ENCODE results near the gene COBLL1. TPM values are rescaled to one million over a fixed set of nuclear protein-coding genes. Genes with fewer than 3 reads are reported as not detected.

The COBLL1 gene
- total and polyA plus RNA-seq, 2 of the 4 experiments (the other 2 are of a cell fraction), result 0.79 to 1.1 TPM

DNA sequence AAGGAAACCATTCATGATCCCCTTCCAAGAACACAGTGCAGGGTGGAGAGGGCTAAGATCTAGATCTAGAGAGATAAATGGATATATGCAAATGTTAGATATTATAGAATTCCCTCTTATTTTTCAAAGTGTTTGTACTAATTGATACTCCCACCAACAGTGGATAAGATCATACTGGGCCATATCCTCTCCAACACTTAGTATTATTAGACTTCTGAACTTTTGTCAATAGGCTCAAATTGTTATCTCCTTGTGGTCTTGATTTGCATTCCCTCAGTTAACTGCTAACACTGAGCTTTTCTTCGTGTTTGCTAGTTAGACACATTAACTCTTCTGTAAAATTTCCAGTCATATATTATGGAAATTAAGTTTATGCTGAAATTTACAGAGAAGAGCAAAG lies 163.9 kb downstream of the COBLL1 start:
- no peak overlapping the region for H4K91ac ChIP-seq (ENCODE audit: insufficient read depth, low read depth, low read length)
- no peak overlapping the region for H3K9ac ChIP-seq (ENCODE audit: low read depth, low read length)
- H3K27ac ChIP-seq (ENCODE audit: insufficient read depth, low read length), result no peak overlapping the region
- ChIA-PET CTCF (no interaction called here), POLR2A (ENCODE audit: unreplicated experiment) (no interaction called here)
- H2BK20ac ChIP-seq (ENCODE audit: low read depth, low read length), result no peak overlapping the region
- H2AK9ac ChIP-seq (replicated peaks; ENCODE audit: low read depth, low read length, poor library complexity), result no peak overlapping the region
- in situ Hi-C loops (cut with MboI; ENCODE audit: low sequenced_read_pairs) (no loop called here), intact Hi-C loops (cut with micrococcal nuclease) (no loop called here), dilution Hi-C loops (cut with HindIII; ENCODE audit: low sequenced_read_pairs, unreplicated experiment) (no loop called here)
- no peak overlapping the region for H3K14ac ChIP-seq (replicated peaks; ENCODE audit: low read depth, low read length)
- no peaks in the 10 kb centered on the region for H3K79me1 ChIP-seq (ENCODE audit: low read depth in 1 of 2, low read length in 2 of 2)
- no peak overlapping the region for H2AK5ac ChIP-seq (ENCODE audit: low read depth, low read length)
- H2AFZ ChIP-seq (replicated peaks; ENCODE audit: low read length, poor library complexity), result no peak overlapping the region
- ATAC-seq (ENCODE audit: low read depth), result no peak
- H3K9me3 ChIP-seq (ENCODE audit: control insufficient read depth, insufficient read depth, low read length), result no peaks in the 10 kb centered on the region
- H3K4me2 ChIP-seq (ENCODE audit: low read depth, low read length), result no peak overlapping the region
- no peak overlapping the region for H3K4ac ChIP-seq (ENCODE audit: low read depth, low read length)
- H2BK15ac ChIP-seq (ENCODE audit: low read depth, low read length), result no peak overlapping the region
- no peaks in the 10 kb centered on the region for H3K4me1 ChIP-seq (ENCODE audit: control insufficient read depth, insufficient read depth, low read length)
- WGBS, 2 experiments (ENCODE audit: extremely low coverage in 2 of 2, insufficient read length in 1 of 2), result no CpG with 5 or more reads among the region's 1 CpG
- H3K27me3 ChIP-seq (ENCODE audit: control insufficient read depth, insufficient read depth, low read length), result no peaks in the 10 kb centered on the region
- BruUV-seq (replicated peaks), result no TSS peak
- H3K9me1 ChIP-seq (ENCODE audit: insufficient read depth, low read length), result no peaks in the 10 kb centered on the region
- TF ChIP-seq POLR2A (IDR thresholded peaks at IDR 0.05; ENCODE audit: low read depth, low read length), result no peak
- no peak for TF ChIP-seq RAD21 (IDR thresholded peaks at IDR 0.05; ENCODE audit: low read length)
- TF ChIP-seq, protein P1, sequence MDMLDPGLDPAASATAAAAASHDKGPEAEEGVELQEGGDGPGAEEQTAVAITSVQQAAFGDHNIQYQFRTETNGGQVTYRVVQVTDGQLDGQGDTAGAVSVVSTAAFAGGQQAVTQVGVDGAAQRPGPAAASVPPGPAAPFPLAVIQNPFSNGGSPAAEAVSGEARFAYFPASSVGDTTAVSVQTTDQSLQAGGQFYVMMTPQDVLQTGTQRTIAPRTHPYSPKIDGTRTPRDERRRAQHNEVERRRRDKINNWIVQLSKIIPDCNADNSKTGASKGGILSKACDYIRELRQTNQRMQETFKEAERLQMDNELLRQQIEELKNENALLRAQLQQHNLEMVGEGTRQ (IDR thresholded peaks at IDR 0.05; ENCODE audit: low read depth, low read length), result no peak
- TF ChIP-seq MAZ (IDR thresholded peaks at IDR 0.05; ENCODE audit: borderline replicate concordance, low read depth, low read length), result no peak
- no peak for TF ChIP-seq FOS (IDR thresholded peaks at IDR 0.05; ENCODE audit: low read depth, low read length)
- no peak for TF ChIP-seq CHD1 (IDR thresholded peaks at IDR 0.05; ENCODE audit: low read depth, low read length)
- TF ChIP-seq BHLHE40 (IDR thresholded peaks at IDR 0.05; ENCODE audit: low read depth, low read length), result no peak
- H4K5ac ChIP-seq (ENCODE audit: low read depth, low read length), result no peak overlapping the region
- no peak overlapping the region for H3K18ac ChIP-seq (ENCODE audit: low read depth, low read length)
- no peak for DNase-seq
- H2BK120ac ChIP-seq (ENCODE audit: low read depth, low read length), result no peak overlapping the region
- H4K20me1 ChIP-seq (ENCODE audit: insufficient read depth, low read length), result no peaks in the 10 kb centered on the region
- no peak overlapping the region for H3K56ac ChIP-seq (ENCODE audit: extremely low read depth, insufficient read depth, low read length)
- no peak overlapping the region for H3K4me3 ChIP-seq (ENCODE audit: insufficient read depth, low read depth, low read length)
- no peak overlapping the region for H4K8ac ChIP-seq (ENCODE audit: low read depth in 2 of 2, low read length in 2 of 2)
- no peak overlapping the region for H2BK5ac ChIP-seq (ENCODE audit: low read depth, low read length, poor library complexity, severe bottlenecking)
- H3K23ac ChIP-seq (ENCODE audit: low read depth, low read length), result no peak overlapping the region
- no peaks in the 10 kb centered on the region for H3K36me3 ChIP-seq (ENCODE audit: control insufficient read depth, insufficient read depth, low read length)
